22Rv1 (cell line): ENCODE measurements around the gene BSG.

ENCODE experiments used
- CTCF ChIP-seq: fragments of 450-650 bp; IDR thresholded peaks from 2 replicates; pipeline ENCODE4 v1.5.1; 2017; ENCODE audit warnings: mild to moderate bottlenecking
- ZFX ChIP-seq: fragments of 450-650 bp; IDR thresholded peaks from 2 replicates; pipeline ENCODE4 v1.6.1; 2017; ENCODE audit warnings: antibody characterized with exemption, borderline replicate concordance

GRCh38 chr19:575527-576506 lies 3.4 kb downstream of the BSG start:
- TF ChIP-seq CTCF (no peak), ZFX (no peak)
